Upper lobe of right lung (tissue), 1 donor: ENCODE data around the gene PKMYT1. TPM values are rescaled to one million over a fixed set of nuclear protein-coding genes. Genes with fewer than 3 reads are reported as not detected.

Experiments used
- ATAC-seq: fragments of 200-7000 bp; cut with Tn5 transposase; one replicate; pipeline ENCODE4 v1.9.1; 2020; ENCODE audit warnings: mild to moderate bottlenecking, moderate library complexity
- DNase-seq: peaks from one replicate; pipeline ENCODE4 v3.0.0-alpha.2; 2020
- H3K27ac ChIP-seq: fragments of 200-600 bp; one replicate; pipeline ENCODE4 v1.8.0; 2022
- H3K27me3 ChIP-seq: fragments of 200-600 bp; one replicate; pipeline ENCODE4 v1.8.0; 2022; ENCODE audit warnings: mild to moderate bottlenecking
- H3K36me3 ChIP-seq: fragments of 200-600 bp; one replicate; pipeline ENCODE4 v1.8.0; 2022
- H3K4me1 ChIP-seq: fragments of 200-600 bp; one replicate; pipeline ENCODE4 v1.8.0; 2022
- H3K4me3 ChIP-seq: fragments of 200-600 bp; one replicate; pipeline ENCODE4 v1.8.0; 2022; ENCODE audit warnings: mild to moderate bottlenecking
- H3K9me3 ChIP-seq: fragments of 200-600 bp; one replicate; pipeline ENCODE4 v1.8.0; 2022
- CTCF ChIP-seq: fragments of 200-600 bp; IDR thresholded peaks from one replicate; pipeline ENCODE4 v1.8.0; 2022; ENCODE audit warnings: antibody characterized with exemption
- intact Hi-C: fragments of 100-400 bp; cut with DNase I; formaldehyde crosslinking; loops from one replicate; pipeline ENCODE4 v1.11.0; 2022
- total RNA-seq: library from RNA; stranded (reverse); fragmentation: NEBNext Ultra II Directional; extraction: Animal tissue kit (Norgen Biotek cat#: 25700); gene quantifications from one replicate; pipeline ENCODE4 v1.2.1, GENCODE V29; 2021
- donor health status: DM: no; HTN: yes; CAD: no; lungs with severe emphysema.

The PKMYT1 gene
- total RNA-seq, 1 donor from 2014 or later: 3.8 TPM

GRCh38 chr16:2939968-2940367 is 40.3 kb downstream of the PKMYT1 start:
- DNase-seq (no peak), ATAC-seq (no peak)
- Histone ChIP-seq H3K27ac (no peak overlapping the region), H3K9me3 (no peaks in the 10 kb centered on the region), H3K4me3 (no peak overlapping the region), H3K27me3 (no peaks in the 10 kb centered on the region), H3K4me1 (no peaks in the 10 kb centered on the region), H3K36me3 (peaks cover 83% of the 10 kb centered on the region)
- intact Hi-C loops: no loop called here
- TF ChIP-seq CTCF: no peak

- no peak overlapping the region for H3K27ac ChIP-seq
- H3K4me3 ChIP-seq: no peak overlapping the region
- no peaks in the 10 kb centered on the region for H3K9me3 ChIP-seq
- intact Hi-C loops: no loop called here
- DNase-seq: no peak
- no peaks in the 10 kb centered on the region for H3K4me1 ChIP-seq
- no peak for ATAC-seq
- no peak for TF ChIP-seq CTCF
- no peaks in the 10 kb centered on the region for H3K27me3 ChIP-seq
- peaks cover 86% of the 10 kb centered on the region for H3K36me3 ChIP-seq
Measured at GRCh38 chr16:2938206-2938605, 42.0 kb downstream of the PKMYT1 start.

- no peak overlapping the region for H3K27ac ChIP-seq
- TF ChIP-seq CTCF: no peak
- H3K4me1 ChIP-seq: no peaks in the 10 kb centered on the region
- ATAC-seq (peak; percentile 14), DNase-seq (no peak)
- H3K36me3 ChIP-seq: peaks cover 87% of the 10 kb centered on the region
- intact Hi-C loops: no loop called here
- H3K4me3 ChIP-seq: no peak overlapping the region
- H3K27me3 ChIP-seq: no peaks in the 10 kb centered on the region
- H3K9me3 ChIP-seq: no peaks in the 10 kb centered on the region
Measured at GRCh38 chr16:2937170-2937569, 43.1 kb downstream of the PKMYT1 start.

- DNase-seq: no peak
- no peak for TF ChIP-seq CTCF
- Histone ChIP-seq H3K4me3 (no peak overlapping the region), H3K36me3 (peaks cover 85% of the 10 kb centered on the region), H3K27ac (no peak overlapping the region), H3K4me1 (no peaks in the 10 kb centered on the region), H3K9me3 (no peaks in the 10 kb centered on the region), H3K27me3 (no peaks in the 10 kb centered on the region)
- intact Hi-C loops: no loop called here
- ATAC-seq: no peak
Measured at GRCh38 chr16:2936436-2937011, 43.7 kb downstream of the PKMYT1 start.

- no peak for ATAC-seq
- no peak for DNase-seq
Measured at GRCh38 chr16:2934450-2934849, 45.8 kb downstream of the PKMYT1 start.

More at GRCh38 chr16:2934450-2934849, 45.8 kb downstream of the PKMYT1 start:
- Histone ChIP-seq H3K27ac (no peak overlapping the region), H3K9me3 (no peaks in the 10 kb centered on the region), H3K36me3 (peaks cover 78% of the 10 kb centered on the region), H3K4me3 (no peak overlapping the region), H3K4me1 (no peaks in the 10 kb centered on the region), H3K27me3 (no peaks in the 10 kb centered on the region)
- no peak for TF ChIP-seq CTCF
- intact Hi-C loops: no loop called here
